ENCODE results near the gene TMEM198.

The TMEM198 gene

GRCh38 chr2:219544567-219544966 is 739 bp downstream of the TMEM198 start:
- no peak for DNase-seq (ENCODE audit: low spot score)

- DNase-seq (ENCODE audit: low spot score), result no peak
Measured at GRCh38 chr2:219545295-219545942, 1.6 kb downstream of the TMEM198 start.

DNA sequence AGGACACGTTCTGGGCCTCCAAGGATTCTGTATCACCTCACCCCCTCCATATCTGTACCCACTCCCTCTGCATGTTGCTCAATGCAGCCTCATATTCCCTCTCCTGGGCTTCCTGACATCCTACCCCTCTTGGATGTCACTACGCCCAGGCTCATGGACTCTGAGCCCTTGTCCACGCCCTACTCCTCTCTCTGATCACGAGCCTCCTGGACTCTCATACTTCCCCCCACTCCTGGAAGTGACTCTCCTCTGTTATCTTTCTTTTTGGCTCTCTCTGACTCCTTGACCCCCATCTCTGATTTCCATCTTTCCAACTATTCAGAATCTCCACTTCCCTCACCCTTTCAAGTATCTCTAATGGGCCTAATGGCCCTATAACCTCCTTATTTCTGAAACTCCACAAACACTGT is 2.1 kb downstream of the TMEM198 start:
- no peak for DNase-seq (ENCODE audit: low spot score)

- DNase-seq (ENCODE audit: low spot score), result no peak
Measured at GRCh38 chr2:219547621-219548020, 3.8 kb downstream of the TMEM198 start.

- DNase-seq (ENCODE audit: low spot score), result no peak
Measured at GRCh38 chr2:219548990-219549389, 5.2 kb downstream of the TMEM198 start.

- DNase-seq (ENCODE audit: low spot score), result no peak
Measured at GRCh38 chr2:219549619-219550018, 5.8 kb downstream of the TMEM198 start.

DNA sequence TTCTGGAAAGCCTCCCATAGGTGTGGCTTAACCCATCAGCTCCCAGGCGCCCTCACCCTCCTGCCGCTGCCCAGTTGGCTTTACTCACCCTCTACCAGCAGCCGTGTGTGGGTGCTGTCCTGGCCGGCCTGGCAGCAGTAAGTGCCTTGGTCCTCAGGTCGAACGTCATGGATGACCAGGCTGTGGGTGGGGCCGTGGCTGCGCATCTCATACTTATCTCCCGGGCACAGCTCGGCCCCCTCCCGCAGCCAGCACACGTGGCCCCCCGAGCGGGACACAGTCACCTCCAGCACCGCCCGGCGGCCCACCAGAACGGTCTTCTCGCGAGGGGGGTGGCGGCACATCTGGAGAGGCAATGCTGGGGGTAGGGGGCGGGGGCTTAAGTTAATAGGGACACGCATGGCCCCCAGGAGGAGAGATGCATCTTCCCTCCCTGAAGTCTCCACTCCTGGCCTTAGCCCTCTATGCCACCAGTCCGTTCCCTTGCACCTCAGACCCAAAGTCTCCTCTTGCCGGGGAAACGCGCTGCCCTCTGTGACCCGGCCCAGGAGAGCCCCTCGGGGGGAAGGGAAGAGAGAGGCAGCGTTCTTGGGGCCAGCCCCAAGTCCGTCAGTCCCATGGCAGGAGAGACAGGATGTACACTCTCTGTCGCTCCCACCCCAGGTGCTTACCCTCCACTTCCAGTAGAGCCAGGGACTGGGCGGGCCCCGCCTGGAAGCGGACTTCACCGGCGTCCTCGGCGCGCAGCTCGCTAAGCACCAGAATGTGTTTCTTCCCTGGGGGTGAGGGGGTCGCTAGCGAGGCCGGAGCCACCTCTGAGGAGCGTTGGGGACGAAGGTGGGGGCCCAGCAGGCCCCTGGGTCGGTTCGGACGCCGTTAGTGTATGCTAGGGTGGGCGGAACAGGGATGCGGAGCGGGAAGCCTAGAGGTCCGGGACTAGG is 7.9 kb downstream of the TMEM198 start:
- DNase-seq (ENCODE audit: low spot score), result peak; percentile 52

DNA sequence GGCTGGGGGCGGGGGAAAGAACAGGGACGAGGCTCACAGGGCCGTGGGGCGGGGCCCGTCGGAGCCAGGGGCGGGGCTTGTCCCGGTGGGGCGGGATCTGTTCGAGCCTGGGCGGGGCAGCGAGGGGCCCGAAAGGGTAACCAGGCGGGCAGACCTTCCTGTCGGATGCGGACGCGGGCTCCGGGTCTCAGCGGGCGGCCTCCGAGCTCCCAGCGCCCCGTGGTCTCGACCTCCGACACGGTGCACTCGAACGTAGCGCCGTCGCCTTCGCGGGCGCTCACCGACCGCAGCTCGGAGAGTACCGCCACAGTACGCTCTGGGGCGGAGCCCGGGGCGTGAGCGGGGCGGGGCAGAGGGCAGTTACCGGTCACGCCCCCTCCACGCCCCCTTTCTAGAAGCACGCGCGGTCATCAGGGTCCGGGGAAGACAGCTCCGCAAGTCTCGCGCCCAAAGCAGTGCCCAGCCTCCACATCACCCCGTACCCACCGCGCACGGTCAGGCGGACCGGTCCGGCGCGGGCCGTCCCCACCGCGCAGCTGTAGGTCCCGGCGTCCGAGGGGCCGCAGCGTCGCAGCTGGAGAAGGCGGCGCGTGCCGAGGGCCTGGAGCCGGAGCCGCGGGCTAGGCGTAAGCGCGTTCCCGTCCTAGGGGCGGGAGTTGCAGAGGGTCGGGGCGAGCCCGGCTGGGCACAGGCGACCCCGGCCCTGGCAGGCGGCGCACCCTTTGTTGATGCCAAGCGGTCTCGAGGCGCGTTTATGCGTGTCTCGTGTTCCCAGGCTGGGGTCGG is 8.7 kb downstream of the TMEM198 start:
- peak; percentile 92 for DNase-seq (ENCODE audit: low spot score)

- no peak for DNase-seq (ENCODE audit: low spot score)
Measured at GRCh38 chr2:219553168-219553417, 9.3 kb downstream of the TMEM198 start.

DNA sequence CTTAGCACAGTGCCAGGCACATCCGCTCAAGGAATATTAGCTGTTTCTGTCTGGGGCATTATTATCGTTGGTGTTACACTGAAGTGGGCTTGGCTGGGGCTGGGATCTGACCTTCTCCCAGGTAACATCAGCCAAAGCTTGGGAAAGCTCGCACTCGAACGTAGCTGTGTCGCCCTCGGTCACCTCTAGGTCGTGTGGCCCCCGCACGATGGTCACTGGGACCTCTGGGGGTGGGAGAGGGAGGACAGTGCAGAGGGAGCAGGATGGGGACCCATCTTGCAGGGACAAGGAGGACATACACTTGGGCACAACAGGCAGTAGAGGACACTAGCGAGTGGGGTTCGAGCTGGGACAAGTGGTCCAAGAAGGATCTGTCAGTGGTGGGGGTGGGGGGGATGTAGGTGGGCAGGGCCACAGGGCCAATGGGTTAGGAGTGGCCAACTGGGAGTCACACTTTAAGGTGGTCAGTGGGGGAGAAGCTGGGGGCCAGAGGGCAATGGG is 9.7 kb downstream of the TMEM198 start:
- no peak for DNase-seq (ENCODE audit: low spot score)

GRCh38 chr2:219554350-219554749 is 10.5 kb downstream of the TMEM198 start:
- DNase-seq (ENCODE audit: low spot score), result no peak

- DNase-seq (ENCODE audit: low spot score), result no peak
Measured at GRCh38 chr2:219555956-219556355, 12.1 kb downstream of the TMEM198 start.

- DNase-seq (ENCODE audit: low spot score), result no peak
Measured at GRCh38 chr2:219556413-219556812, 12.6 kb downstream of the TMEM198 start.

DNA sequence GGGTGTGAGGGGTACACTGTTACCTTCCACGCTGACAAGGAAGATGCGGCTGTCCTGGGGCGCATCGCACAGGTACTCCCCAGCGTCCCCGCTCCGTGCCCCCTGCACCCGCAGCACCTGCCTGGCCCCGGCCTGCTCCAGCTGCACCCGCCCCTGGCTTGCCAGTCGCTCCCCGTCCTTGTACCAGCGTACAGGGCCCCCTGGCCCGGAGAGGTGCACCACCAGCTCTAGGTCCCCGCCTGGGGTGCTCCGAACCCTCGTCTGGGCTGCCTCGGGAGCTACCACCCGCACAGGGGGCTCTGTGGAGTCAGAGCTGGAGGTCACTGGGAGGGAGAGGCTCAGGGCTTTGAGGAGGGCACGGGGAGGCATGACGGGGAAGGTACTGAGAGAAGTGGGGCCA is 13.5 kb downstream of the TMEM198 start:
- DNase-seq (ENCODE audit: low spot score), result no peak

GRCh38 chr2:219557791-219558785 is 14.3 kb downstream of the TMEM198 start:
- DNase-seq (ENCODE audit: low spot score), result no peak

DNA sequence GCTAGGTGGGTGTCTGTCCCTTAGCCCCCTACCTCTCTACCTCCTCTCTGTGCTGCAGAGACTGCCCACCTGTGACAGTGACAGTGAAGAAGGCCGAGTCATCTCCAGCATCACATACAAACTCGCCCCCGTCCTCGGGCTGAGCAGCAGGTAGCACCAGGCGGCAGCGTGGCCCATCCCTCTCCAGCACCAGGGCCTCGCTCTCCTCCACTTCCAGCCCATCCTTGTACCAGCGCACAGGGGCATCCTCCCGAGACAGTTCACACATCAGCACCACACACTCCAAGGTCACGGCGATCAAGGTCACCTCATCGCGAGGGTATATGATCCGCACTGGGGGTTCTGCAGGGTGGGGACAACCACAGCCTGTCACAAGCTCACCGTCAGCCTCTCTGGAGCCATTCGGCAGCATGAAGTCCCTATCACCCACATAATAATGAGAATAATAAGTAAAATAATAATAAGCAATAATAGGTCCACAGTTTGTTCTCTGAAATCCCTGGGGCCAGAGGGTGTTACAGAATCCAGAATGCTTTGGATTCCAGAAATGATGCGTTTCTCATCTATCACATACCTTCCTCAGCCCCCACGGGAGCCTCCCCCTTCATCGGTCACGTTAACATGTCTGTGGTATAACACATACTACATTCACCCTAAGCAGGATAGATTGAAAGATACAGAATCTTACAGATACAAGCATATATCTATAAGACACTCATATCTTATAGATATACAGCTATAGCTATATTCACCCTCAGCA is 15.5 kb downstream of the TMEM198 start:
- no peak for DNase-seq (ENCODE audit: low spot score)

- peak; percentile 74 for DNase-seq (ENCODE audit: low spot score)
Measured at GRCh38 chr2:219560037-219560892, 16.4 kb downstream of the TMEM198 start.

- no peak for DNase-seq (ENCODE audit: low spot score)
Measured at GRCh38 chr2:219560893-219561178, 17.0 kb downstream of the TMEM198 start.

DNA sequence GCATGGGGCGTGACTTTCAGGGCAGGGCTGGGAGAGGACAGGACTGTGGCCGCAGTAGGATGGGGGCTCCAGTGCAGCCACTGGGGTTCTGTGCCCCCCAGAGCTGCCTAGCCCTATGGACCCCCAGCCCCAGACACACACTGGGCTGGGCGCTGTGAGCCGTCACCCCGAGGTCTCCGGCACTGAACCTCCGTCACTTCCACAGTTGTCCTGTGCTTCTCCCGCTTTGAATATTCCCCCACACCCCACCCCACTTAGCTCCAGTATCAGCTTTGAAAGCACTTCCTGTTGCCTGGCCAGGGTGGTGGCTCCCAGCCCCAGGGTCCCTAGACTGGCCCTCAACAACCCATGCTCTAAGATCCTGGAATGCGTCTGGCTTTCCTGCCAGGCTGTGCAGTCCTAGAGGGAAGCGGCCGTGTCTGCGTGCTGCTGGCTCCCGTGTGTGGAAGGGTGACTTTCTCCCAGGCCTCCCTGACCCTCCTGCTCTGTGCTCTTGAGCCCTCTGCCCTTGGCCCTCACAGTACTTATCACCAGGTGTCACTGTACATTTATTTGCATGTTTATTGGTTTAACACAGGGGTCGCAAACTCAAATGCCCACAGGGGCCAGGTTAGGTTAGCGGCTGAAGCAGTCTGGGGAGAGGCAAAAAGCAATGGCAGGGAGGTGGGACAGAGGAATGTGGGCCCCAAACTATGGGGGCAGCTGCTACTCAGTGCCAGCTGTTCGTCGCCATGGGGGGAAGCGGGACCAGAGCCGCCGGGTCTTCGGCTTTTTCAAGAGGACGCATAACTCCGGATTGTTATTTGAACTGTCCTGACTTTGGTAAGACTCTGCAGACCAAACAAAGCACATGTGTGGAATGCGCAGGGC is 17.6 kb downstream of the TMEM198 start:
- no peak for DNase-seq (ENCODE audit: low spot score)
